Neural progenitor cell (in vitro differentiated cells): ENCODE results near the gene POLA2.

Experiments
- CTCF ChIP-seq: fragments of 200-600 bp; sonication (generic); IDR thresholded peaks from 2 replicates; pipeline ENCODE4 v1.5.1; 2017; ENCODE audit warnings: antibody characterized with exemption, mild to moderate bottlenecking
- EZH2 ChIP-seq: fragments of 200-600 bp; sonication (generic); IDR thresholded peaks from 2 replicates; pipeline ENCODE4 v1.6.1; 2017; ENCODE audit warnings: antibody characterized with exemption, mild to moderate bottlenecking, moderate library complexity
- EZH2phosphoT487 ChIP-seq: fragments of 200-600 bp; sonication (generic); IDR thresholded peaks from 2 replicates; pipeline ENCODE4 v1.6.1; 2017; ENCODE audit warnings: antibody characterized with exemption

DNA sequence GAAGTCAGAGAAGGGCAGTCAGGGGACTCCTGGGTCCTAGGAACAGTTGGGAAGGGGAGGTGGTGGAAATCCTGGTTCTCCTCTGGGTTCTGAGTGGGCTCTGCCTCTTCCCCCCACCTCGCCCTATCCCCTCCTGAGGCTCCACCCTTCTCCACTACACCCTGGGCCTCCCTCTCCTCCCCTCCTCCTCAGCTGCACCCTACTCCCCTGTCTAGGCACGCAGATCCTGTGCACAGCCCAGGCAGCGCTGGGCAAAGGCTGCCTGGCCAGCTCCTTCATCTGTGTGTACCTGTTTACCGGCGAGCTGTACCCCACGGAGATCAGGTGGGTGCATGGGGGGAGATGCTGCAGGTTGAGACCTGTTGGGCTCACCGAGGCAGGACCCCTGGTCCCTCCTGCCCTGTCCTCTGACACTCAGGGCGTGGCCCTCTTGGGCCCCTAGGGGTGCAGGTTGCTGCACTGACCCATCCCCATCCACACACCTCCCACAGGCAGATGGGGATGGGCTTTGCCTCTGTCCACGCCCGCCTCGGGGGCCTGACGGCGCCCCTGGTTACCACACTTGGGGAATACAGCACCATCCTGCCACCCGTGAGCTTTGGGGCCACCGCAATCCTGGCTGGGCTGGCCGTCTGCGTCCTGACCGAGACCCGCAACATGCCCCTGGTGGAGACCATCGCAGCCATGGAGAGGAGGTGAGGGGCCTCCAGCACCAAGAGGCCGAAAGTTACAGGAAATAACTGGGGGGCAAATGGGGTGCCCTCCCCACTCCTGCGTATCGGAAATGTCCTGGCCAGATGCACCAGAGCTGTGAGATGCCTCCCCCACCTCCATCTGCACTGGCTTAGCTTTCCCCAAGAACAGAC is 25.3 kb upstream of the POLA2 start:
- TF ChIP-seq CTCF (no peak), EZH2 (no peak), EZH2phosphoT487 (no peak)
